HEK293 (cell line): ENCODE measurements around the gene HTR2B.

Experiments
- CTCF ChIA-PET: fragments of 350-600 bp; formaldehyde crosslinking; extraction: SDS; loops from one replicate; lab custom pipeline; 2021; ENCODE audit warnings: antibody characterized with exemption; lab: Yijun Ruan, JAX
- POLR2A ChIA-PET: fragments of 300-600 bp; formaldehyde crosslinking; extraction: SDS; loops from one replicate; lab custom pipeline; 2020; ENCODE audit warnings: antibody characterized with exemption, inconsistent platforms; lab: Yijun Ruan, JAX
- H3K27ac ChIP-seq: fragments of 200-500 bp; sonication (Bioruptor generic); 2 replicates; pipeline ENCODE4 v1.5.1; 2014; ENCODE audit warnings: low read depth, low read length, control low read depth, inconsistent platforms; ENCODE audit errors: extremely low read depth
- H3K36me3 ChIP-seq, 2 experiments: fragments of 200-500 bp in 1 of 2; sonication (Bioruptor generic) in 1 of 2; 1 replicate in 1 of 2; 2 replicates in 1 of 2; pipeline ENCODE4 v1.5.1; 2014 to 2017; ENCODE audit warnings: inconsistent platforms in 2 of 2, low read length in 2 of 2; ENCODE audit not compliant: control insufficient read depth in 2 of 2, insufficient read depth in 1 of 2
- H3K4me1 ChIP-seq: fragments of 200-500 bp; sonication (Bioruptor generic); 2 replicates; pipeline ENCODE4 v1.5.1; 2014; ENCODE audit warnings: mild to moderate bottlenecking, low read length, inconsistent platforms; ENCODE audit not compliant: control insufficient read depth, insufficient read depth
- H3K4me3 ChIP-seq: 2 replicates; pipeline ENCODE4 v1.5.1; 2011; ENCODE audit warnings: low read depth, mild to moderate bottlenecking, control low read depth, low read length, moderate library complexity
- H3K9me3 ChIP-seq: fragments of 200-500 bp; sonication (Bioruptor generic); 2 replicates; pipeline ENCODE4 v1.5.1; 2014; ENCODE audit warnings: low read depth, low read length, inconsistent platforms; ENCODE audit not compliant: control insufficient read depth, insufficient read depth
- CTCF ChIP-seq: fragments of 450-650 bp; formaldehyde crosslinking; IDR thresholded peaks from 2 replicates; pipeline ENCODE4 v1.5.1; 2016; ENCODE audit warnings: missing biosample characterization, missing genetic modification characterization
- GLI2 ChIP-seq: fragments of 450-650 bp; formaldehyde crosslinking; IDR thresholded peaks from 2 replicates; pipeline ENCODE4; 2017; ENCODE audit warnings: missing biosample characterization, missing genetic modification characterization, low read depth, borderline replicate concordance
- PRDM1 ChIP-seq: fragments of 450-650 bp; formaldehyde crosslinking; IDR thresholded peaks from 2 replicates; pipeline ENCODE4; 2016; ENCODE audit warnings: missing biosample characterization, missing genetic modification characterization
- SCRT2 ChIP-seq: fragments of 450-650 bp; formaldehyde crosslinking; IDR thresholded peaks from 2 replicates; pipeline ENCODE4 v1.5.1; 2016; ENCODE audit warnings: missing biosample characterization, missing genetic modification characterization
- ZNF140 ChIP-seq: fragments of 450-650 bp; formaldehyde crosslinking; IDR thresholded peaks from 2 replicates; pipeline ENCODE4 v1.5.1; 2016; ENCODE audit warnings: missing biosample characterization, missing genetic modification characterization
- ZNF146 ChIP-seq: fragments of 450-650 bp; formaldehyde crosslinking; IDR thresholded peaks from 2 replicates; pipeline ENCODE4 v1.5.1; 2016; ENCODE audit warnings: missing biosample characterization, missing genetic modification characterization
- ZNF404 ChIP-seq: fragments of 450-650 bp; formaldehyde crosslinking; IDR thresholded peaks from 2 replicates; pipeline ENCODE4 v1.5.1; 2017; ENCODE audit warnings: missing biosample characterization, missing genetic modification characterization
- ZNF473 ChIP-seq: fragments of 450-650 bp; formaldehyde crosslinking; IDR thresholded peaks from 2 replicates; pipeline ENCODE4 v1.5.1; 2017; ENCODE audit warnings: missing biosample characterization, missing genetic modification characterization
- ZNF544 ChIP-seq: fragments of 450-650 bp; formaldehyde crosslinking; IDR thresholded peaks from 2 replicates; pipeline ENCODE4 v1.5.0; 2017; ENCODE audit warnings: missing biosample characterization, missing genetic modification characterization
- ZNF654 ChIP-seq: fragments of 450-650 bp; formaldehyde crosslinking; IDR thresholded peaks from 2 replicates; pipeline ENCODE4 v1.5.1; 2016; ENCODE audit warnings: low read depth, missing biosample characterization, missing genetic modification characterization
- TF ChIP-seq, protein P1 (sequence below): fragments of 450-650 bp; IDR thresholded peaks from 2 replicates; pipeline ENCODE4 v1.5.1; 2018; ENCODE audit warnings: missing biosample characterization, mild to moderate bottlenecking, missing genetic modification characterization
- TF ChIP-seq, protein P2 (sequence below): fragments of 450-650 bp; formaldehyde crosslinking; IDR thresholded peaks from 2 replicates; pipeline ENCODE4 v1.5.1; 2017; ENCODE audit warnings: missing biosample characterization, missing genetic modification characterization
- TF ChIP-seq, protein P3 (sequence below): fragments of 450-650 bp; formaldehyde crosslinking; IDR thresholded peaks from 2 replicates; pipeline ENCODE4 v1.5.1; 2017; ENCODE audit warnings: missing biosample characterization, missing genetic modification characterization
- TF ChIP-seq, protein P4 (sequence below): fragments of 450-650 bp; formaldehyde crosslinking; IDR thresholded peaks from 2 replicates; pipeline ENCODE4 v1.5.1; 2017; ENCODE audit warnings: missing biosample characterization, missing genetic modification characterization

Gene HTR2B

GRCh38 chr2:231113489-231113888 lies 11.4 kb downstream of the HTR2B start:
- CTCF ChIA-PET = interaction anchor here (1.0 to 2.3 kb wide), 4 partner anchors 10 to 338 kb away, joined by 3 to 15 read pairs (median 5); no protein-coding TSS in a partner anchor
- TF ChIP-seq, protein P1, sequence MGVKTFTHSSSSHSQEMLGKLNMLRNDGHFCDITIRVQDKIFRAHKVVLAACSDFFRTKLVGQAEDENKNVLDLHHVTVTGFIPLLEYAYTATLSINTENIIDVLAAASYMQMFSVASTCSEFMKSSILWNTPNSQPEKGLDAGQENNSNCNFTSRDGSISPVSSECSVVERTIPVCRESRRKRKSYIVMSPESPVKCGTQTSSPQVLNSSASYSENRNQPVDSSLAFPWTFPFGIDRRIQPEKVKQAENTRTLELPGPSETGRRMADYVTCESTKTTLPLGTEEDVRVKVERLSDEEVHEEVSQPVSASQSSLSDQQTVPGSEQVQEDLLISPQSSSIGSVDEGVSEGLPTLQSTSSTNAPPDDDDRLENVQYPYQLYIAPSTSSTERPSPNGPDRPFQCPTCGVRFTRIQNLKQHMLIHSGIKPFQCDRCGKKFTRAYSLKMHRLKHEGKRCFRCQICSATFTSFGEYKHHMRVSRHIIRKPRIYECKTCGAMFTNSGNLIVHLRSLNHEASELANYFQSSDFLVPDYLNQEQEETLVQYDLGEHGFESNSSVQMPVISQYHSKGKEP = no peak
- TF ChIP-seq ZNF146 (tag by site-specific recombination) = peak; percentile 56
- POLR2A ChIA-PET = no interaction called here
- Histone ChIP-seq H3K4me3 (no peak overlapping the region), H3K36me3 (peaks cover 7 to 31% of the 10 kb centered on the region in 2 experiments; a peak in 2 of 3 replicates), H3K27ac (no peak overlapping the region), H3K9me3 (no peaks in the 10 kb centered on the region), H3K4me1 (peaks cover 15% of the 10 kb centered on the region; the same call in 1 of the 2 replicates)

DNA sequence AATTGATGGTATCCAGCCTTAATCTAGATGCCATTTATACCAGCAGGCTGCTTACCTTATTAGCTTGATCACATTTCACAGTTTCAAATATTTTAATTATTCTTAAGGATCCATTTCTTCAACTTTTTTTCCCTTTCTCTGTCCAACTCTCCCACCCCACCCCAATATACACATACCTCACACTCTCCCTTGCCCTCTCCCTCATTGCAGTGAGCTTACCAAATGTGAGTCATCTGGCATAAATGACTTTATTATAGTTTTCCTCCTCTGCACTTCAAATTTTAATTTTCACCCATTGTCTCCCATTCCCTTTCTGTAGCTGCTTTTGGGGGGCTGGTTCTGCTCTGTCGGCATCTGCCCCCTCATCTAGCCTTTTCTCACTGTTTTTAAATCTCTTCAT lies 12.9 kb downstream of the HTR2B start:
- no peak overlapping the region for H3K4me3 ChIP-seq
- H3K27ac ChIP-seq = no peak overlapping the region
- no peaks in the 10 kb centered on the region for H3K9me3 ChIP-seq
- TF ChIP-seq ZNF404 (no peak), PRDM1 (tag by site-specific recombination) (peak; percentile 85), GLI2 (tag by site-specific recombination) (no peak)
- TF ChIP-seq, protein P2, sequence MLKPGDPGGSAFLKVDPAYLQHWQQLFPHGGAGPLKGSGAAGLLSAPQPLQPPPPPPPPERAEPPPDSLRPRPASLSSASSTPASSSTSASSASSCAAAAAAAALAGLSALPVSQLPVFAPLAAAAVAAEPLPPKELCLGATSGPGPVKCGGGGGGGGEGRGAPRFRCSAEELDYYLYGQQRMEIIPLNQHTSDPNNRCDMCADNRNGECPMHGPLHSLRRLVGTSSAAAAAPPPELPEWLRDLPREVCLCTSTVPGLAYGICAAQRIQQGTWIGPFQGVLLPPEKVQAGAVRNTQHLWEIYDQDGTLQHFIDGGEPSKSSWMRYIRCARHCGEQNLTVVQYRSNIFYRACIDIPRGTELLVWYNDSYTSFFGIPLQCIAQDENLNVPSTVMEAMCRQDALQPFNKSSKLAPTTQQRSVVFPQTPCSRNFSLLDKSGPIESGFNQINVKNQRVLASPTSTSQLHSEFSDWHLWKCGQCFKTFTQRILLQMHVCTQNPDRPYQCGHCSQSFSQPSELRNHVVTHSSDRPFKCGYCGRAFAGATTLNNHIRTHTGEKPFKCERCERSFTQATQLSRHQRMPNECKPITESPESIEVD = peak; percentile 39
- TF ChIP-seq, protein P3, sequence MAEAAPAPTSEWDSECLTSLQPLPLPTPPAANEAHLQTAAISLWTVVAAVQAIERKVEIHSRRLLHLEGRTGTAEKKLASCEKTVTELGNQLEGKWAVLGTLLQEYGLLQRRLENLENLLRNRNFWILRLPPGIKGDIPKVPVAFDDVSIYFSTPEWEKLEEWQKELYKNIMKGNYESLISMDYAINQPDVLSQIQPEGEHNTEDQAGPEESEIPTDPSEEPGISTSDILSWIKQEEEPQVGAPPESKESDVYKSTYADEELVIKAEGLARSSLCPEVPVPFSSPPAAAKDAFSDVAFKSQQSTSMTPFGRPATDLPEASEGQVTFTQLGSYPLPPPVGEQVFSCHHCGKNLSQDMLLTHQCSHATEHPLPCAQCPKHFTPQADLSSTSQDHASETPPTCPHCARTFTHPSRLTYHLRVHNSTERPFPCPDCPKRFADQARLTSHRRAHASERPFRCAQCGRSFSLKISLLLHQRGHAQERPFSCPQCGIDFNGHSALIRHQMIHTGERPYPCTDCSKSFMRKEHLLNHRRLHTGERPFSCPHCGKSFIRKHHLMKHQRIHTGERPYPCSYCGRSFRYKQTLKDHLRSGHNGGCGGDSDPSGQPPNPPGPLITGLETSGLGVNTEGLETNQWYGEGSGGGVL = 0 out of 2 replicates have a peak, but pooled peaks have one; percentile 27
- peaks cover 7 to 42% of the 10 kb centered on the region in 2 experiments; a peak in 2 of 3 replicates for H3K36me3 ChIP-seq
- ChIA-PET CTCF (interaction anchor here (0.7 to 2.3 kb wide), 6 partner anchors 9 to 340 kb away, joined by 3 to 15 read pairs (median 4); no protein-coding TSS in a partner anchor), POLR2A (no interaction called here)
- peaks cover 4% of the 10 kb centered on the region; the same call in 1 of the 2 replicates for H3K4me1 ChIP-seq

DNA sequence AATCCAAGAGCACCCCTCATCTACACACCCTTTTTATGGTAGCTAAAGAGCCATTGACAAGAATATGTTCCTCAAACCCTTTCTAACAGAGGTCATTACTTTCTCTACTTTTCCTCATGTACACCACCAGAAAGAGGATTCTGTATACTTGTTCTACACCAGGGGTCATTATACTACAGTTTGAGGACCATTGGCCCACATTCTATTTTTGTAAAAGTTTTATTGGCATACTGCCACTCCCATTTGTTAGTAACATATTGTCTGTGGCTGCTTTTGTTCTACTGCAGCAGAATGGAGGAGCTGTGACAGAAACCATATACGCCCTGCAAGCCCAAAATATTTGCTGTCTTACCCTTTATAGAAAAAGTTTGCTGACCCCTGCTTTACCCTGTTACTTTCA lies 14.3 kb downstream of the HTR2B start:
- TF ChIP-seq ZNF654 (tag by site-specific recombination) = 0 out of 2 replicates have a peak, but pooled peaks have one; percentile 10
- no peak for TF ChIP-seq ZNF140 (tag by site-specific recombination)
- TF ChIP-seq CTCF (tag by site-specific recombination) = peak; percentile 48; the same call in 1 of the 2 replicates
- TF ChIP-seq SCRT2 (tag by site-specific recombination) = no peak
- TF ChIP-seq ZNF473 (tag by site-specific recombination) = no peak
- TF ChIP-seq, protein P4, sequence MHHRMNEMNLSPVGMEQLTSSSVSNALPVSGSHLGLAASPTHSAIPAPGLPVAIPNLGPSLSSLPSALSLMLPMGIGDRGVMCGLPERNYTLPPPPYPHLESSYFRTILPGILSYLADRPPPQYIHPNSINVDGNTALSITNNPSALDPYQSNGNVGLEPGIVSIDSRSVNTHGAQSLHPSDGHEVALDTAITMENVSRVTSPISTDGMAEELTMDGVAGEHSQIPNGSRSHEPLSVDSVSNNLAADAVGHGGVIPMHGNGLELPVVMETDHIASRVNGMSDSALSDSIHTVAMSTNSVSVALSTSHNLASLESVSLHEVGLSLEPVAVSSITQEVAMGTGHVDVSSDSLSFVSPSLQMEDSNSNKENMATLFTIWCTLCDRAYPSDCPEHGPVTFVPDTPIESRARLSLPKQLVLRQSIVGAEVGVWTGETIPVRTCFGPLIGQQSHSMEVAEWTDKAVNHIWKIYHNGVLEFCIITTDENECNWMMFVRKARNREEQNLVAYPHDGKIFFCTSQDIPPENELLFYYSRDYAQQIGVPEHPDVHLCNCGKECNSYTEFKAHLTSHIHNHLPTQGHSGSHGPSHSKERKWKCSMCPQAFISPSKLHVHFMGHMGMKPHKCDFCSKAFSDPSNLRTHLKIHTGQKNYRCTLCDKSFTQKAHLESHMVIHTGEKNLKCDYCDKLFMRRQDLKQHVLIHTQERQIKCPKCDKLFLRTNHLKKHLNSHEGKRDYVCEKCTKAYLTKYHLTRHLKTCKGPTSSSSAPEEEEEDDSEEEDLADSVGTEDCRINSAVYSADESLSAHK (tag by site-specific recombination) = no peak
- no peak for TF ChIP-seq ZNF544
- Histone ChIP-seq H3K4me3 (no peak overlapping the region), H3K27ac (no peak overlapping the region), H3K36me3 (peaks cover 11 to 46% of the 10 kb centered on the region in 2 experiments; a peak in 2 of 3 replicates), H3K4me1 (peaks cover 4% of the 10 kb centered on the region; the same call in 1 of the 2 replicates), H3K9me3 (no peaks in the 10 kb centered on the region)
- ChIA-PET CTCF (interaction anchor here (0.7 to 1.6 kb wide), 3 partner anchors 9 to 309 kb away, joined by 3 to 6 read pairs (median 3); no protein-coding TSS in a partner anchor), POLR2A (no interaction called here)
